K562 (cell line): ENCODE data around the gene NRXN3. TPM values are rescaled to one million over a fixed set of nuclear protein-coding genes. Genes with fewer than 3 reads are reported as not detected.

ENCODE experiments used
- HNRNPLL ChIP-seq: fragments of 200-400 bp; formaldehyde crosslinking; IDR thresholded peaks from 2 replicates; pipeline ENCODE4 v1.6.1; 2017; ENCODE audit warnings: low read length, low read depth, mild to moderate bottlenecking; ENCODE audit not compliant: poor library complexity, severe bottlenecking
- RBM39 ChIP-seq: fragments of 200-400 bp; formaldehyde crosslinking; optimal IDR thresholded peaks from 2 replicates; pipeline ENCODE3; 2018; ENCODE audit warnings: low read depth, low read length
- polyA plus RNA-seq, 8 experiments: library from polyadenylated mRNA; depleted of rRNA in 4 of 8; stranded (reverse) in 5 of 8; unstranded in 3 of 8; fragments of >200 nt; fragmentation: Nextera tagmentation in 2 of 8; fragmentation: Illumina TruSeq in 1 of 8; extraction: Ambion mirVana in 2 of 8; extraction: Trizol in 1 of 8; gene quantifications; 2 replicates each; pipeline versions ENCODE4 v1.2.1 to v1.2.3, GENCODE V29; 2011 to 2014; ENCODE audit warnings: inconsistent platforms in 1 of 8, missing spikeins in 1 of 8
- total RNA-seq, 7 experiments: library from RNA; depleted of rRNA in 6 of 7; stranded (reverse); fragments of >200 nt in 6 of 7; fragmentation: Illumina TruSeq in 2 of 7; extraction: Trizol in 2 of 7; gene quantifications; 2 replicates each; pipeline versions ENCODE4 v1.2.1 to v1.2.3, GENCODE V29; 2011 to 2021; ENCODE audit warnings: low replicate concordance in 1 of 7
- TF ChIP-seq, protein P1 (sequence below): fragments of 200-600 bp; sonication (generic); IDR thresholded peaks from one replicate; pipeline ENCODE4 v1.6.1; 2012; ENCODE audit warnings: mild to moderate bottlenecking, low read depth, low read length, inconsistent platforms
- TF ChIP-seq, protein P2 (sequence below): fragments of 450-650 bp; IDR thresholded peaks from 2 replicates; pipeline ENCODE4 v1.6.1; 2016; ENCODE audit warnings: borderline replicate concordance

Gene NRXN3
- total and polyA plus RNA-seq, 9 of the 15 experiments (the other 6 are each of a cell fraction or from before 2014, with no cell fraction given): 0.09 TPM; not detected in 8

DNA sequence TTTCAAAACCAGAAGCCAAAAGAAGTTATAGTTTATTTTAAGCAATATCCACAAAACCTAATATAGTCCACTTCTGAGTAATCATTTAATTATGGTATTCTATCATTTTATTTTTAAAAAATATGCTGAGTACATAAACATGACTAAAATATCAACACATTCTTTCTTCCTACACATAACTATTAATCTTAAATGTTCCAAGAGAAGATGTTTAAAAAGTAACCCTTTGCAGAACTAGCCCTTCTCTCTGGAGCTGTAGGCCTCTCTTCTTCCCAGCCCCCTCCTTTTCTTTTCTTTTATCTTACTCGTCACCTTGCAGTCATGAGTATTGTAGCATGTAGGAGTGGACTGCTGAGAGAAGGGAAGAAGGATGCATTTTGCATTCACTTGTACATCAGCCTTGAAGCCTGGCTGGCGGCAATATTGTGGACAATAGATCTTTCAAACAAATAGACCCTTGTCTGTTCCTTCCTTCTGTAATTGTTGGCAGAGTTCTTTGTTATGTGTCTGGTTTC is 941.9 kb downstream of the NRXN3 start (continued):
- TF ChIP-seq, protein P1, sequence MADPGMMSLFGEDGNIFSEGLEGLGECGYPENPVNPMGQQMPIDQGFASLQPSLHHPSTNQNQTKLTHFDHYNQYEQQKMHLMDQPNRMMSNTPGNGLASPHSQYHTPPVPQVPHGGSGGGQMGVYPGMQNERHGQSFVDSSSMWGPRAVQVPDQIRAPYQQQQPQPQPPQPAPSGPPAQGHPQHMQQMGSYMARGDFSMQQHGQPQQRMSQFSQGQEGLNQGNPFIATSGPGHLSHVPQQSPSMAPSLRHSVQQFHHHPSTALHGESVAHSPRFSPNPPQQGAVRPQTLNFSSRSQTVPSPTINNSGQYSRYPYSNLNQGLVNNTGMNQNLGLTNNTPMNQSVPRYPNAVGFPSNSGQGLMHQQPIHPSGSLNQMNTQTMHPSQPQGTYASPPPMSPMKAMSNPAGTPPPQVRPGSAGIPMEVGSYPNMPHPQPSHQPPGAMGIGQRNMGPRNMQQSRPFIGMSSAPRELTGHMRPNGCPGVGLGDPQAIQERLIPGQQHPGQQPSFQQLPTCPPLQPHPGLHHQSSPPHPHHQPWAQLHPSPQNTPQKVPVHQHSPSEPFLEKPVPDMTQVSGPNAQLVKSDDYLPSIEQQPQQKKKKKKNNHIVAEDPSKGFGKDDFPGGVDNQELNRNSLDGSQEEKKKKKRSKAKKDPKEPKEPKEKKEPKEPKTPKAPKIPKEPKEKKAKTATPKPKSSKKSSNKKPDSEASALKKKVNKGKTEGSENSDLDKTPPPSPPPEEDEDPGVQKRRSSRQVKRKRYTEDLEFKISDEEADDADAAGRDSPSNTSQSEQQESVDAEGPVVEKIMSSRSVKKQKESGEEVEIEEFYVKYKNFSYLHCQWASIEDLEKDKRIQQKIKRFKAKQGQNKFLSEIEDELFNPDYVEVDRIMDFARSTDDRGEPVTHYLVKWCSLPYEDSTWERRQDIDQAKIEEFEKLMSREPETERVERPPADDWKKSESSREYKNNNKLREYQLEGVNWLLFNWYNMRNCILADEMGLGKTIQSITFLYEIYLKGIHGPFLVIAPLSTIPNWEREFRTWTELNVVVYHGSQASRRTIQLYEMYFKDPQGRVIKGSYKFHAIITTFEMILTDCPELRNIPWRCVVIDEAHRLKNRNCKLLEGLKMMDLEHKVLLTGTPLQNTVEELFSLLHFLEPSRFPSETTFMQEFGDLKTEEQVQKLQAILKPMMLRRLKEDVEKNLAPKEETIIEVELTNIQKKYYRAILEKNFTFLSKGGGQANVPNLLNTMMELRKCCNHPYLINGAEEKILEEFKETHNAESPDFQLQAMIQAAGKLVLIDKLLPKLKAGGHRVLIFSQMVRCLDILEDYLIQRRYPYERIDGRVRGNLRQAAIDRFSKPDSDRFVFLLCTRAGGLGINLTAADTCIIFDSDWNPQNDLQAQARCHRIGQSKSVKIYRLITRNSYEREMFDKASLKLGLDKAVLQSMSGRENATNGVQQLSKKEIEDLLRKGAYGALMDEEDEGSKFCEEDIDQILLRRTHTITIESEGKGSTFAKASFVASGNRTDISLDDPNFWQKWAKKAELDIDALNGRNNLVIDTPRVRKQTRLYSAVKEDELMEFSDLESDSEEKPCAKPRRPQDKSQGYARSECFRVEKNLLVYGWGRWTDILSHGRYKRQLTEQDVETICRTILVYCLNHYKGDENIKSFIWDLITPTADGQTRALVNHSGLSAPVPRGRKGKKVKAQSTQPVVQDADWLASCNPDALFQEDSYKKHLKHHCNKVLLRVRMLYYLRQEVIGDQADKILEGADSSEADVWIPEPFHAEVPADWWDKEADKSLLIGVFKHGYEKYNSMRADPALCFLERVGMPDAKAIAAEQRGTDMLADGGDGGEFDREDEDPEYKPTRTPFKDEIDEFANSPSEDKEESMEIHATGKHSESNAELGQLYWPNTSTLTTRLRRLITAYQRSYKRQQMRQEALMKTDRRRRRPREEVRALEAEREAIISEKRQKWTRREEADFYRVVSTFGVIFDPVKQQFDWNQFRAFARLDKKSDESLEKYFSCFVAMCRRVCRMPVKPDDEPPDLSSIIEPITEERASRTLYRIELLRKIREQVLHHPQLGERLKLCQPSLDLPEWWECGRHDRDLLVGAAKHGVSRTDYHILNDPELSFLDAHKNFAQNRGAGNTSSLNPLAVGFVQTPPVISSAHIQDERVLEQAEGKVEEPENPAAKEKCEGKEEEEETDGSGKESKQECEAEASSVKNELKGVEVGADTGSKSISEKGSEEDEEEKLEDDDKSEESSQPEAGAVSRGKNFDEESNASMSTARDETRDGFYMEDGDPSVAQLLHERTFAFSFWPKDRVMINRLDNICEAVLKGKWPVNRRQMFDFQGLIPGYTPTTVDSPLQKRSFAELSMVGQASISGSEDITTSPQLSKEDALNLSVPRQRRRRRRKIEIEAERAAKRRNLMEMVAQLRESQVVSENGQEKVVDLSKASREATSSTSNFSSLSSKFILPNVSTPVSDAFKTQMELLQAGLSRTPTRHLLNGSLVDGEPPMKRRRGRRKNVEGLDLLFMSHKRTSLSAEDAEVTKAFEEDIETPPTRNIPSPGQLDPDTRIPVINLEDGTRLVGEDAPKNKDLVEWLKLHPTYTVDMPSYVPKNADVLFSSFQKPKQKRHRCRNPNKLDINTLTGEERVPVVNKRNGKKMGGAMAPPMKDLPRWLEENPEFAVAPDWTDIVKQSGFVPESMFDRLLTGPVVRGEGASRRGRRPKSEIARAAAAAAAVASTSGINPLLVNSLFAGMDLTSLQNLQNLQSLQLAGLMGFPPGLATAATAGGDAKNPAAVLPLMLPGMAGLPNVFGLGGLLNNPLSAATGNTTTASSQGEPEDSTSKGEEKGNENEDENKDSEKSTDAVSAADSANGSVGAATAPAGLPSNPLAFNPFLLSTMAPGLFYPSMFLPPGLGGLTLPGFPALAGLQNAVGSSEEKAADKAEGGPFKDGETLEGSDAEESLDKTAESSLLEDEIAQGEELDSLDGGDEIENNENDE: no peak
- TF ChIP-seq, protein P2, sequence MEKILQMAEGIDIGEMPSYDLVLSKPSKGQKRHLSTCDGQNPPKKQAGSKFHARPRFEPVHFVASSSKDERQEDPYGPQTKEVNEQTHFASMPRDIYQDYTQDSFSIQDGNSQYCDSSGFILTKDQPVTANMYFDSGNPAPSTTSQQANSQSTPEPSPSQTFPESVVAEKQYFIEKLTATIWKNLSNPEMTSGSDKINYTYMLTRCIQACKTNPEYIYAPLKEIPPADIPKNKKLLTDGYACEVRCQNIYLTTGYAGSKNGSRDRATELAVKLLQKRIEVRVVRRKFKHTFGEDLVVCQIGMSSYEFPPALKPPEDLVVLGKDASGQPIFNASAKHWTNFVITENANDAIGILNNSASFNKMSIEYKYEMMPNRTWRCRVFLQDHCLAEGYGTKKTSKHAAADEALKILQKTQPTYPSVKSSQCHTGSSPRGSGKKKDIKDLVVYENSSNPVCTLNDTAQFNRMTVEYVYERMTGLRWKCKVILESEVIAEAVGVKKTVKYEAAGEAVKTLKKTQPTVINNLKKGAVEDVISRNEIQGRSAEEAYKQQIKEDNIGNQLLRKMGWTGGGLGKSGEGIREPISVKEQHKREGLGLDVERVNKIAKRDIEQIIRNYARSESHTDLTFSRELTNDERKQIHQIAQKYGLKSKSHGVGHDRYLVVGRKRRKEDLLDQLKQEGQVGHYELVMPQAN: no peak
- TF ChIP-seq RBM39 (no peak), HNRNPLL (no peak)
